Lung microvascular endothelial cell (primary cell): ENCODE measurements around the gene SPCS3. TPM values are rescaled to one million over a fixed set of nuclear protein-coding genes. Genes with fewer than 3 reads are reported as not detected.
A peak's percentile ranks its signal among the peaks of the same experiment; 100 is the strongest.
"Not testable (repeated sequence)": the region's sequence is repeated elsewhere in the genome, so short reads cannot be mapped to it uniquely, and the experiment has no call there.

Source experiments
- DNase-seq, 2 donors: peaks; one replicate each; pipeline versions ENCODE4 v3.0.0 to v3.0.0-alpha.2; 2010; ENCODE audit warnings: low read depth in 2 of 2
- total RNA-seq: library from RNA; depleted of rRNA; stranded (reverse); fragments of >200 nt; gene quantifications from 2 replicates; pipeline ENCODE4 v1.2.1, GENCODE V29; 2014

Gene SPCS3
- total RNA-seq, 1 donor from 2014 or later: 120 TPM

DNA sequence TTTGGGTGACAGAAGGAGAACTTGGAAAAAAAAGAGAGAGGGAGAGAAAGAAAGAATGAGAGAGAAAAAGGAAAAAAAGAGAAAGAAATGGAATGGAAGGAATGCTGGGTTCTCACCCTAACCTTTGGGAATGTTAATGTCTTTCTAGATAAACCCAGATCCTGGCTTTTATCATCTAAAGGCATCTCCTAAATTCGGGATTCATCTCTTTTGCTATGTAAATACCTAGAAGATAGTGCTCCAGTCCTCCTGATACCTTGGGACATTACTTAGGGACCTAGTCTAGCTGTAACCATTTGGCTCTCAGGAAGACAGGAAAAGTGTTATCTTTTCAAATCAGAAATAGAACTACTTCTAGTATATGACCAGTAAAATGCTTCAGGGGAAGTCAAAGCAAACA is 15.8 kb upstream of the SPCS3 start:
- DNase-seq: no peak

GRCh38 chr4:176306837-176307665 is 12.7 kb upstream of the SPCS3 start:
- no peak for DNase-seq

DNA sequence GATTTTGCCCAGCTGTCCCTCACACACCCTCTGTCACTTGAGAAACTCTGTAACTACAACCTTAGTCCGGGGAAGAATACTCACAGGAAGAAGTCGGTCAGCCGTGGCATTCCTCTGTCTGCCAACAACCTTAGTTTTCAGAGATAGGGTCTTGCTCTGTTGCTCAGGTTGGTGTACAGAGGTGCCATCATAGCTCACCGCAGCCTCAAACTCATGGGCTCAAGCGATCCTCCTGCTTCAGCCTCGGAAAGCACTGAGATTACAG is 12.2 kb upstream of the SPCS3 start:
- DNase-seq: no peak

DNA sequence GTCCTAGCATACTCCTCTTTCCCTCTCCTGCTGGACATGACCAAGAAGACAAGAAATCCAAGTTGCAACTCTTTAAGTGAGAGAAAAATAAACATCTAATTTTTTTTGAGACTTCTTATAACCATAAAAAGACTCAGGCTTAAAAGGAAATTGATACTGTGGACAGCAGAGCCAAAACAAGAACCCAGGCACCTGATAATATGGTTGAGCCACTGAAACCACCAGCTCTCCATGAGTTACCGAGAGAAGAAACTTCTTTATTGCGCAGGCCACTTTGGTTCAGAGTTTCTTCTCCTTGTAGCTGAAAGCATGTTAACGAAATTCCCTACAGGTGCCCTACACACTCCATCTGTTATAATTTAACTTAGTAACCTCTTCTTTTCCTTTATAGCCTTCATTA is 11.3 kb upstream of the SPCS3 start:
- no peak for DNase-seq

GRCh38 chr4:176309046-176309445 is 10.7 kb upstream of the SPCS3 start:
- DNase-seq: no peak

DNA sequence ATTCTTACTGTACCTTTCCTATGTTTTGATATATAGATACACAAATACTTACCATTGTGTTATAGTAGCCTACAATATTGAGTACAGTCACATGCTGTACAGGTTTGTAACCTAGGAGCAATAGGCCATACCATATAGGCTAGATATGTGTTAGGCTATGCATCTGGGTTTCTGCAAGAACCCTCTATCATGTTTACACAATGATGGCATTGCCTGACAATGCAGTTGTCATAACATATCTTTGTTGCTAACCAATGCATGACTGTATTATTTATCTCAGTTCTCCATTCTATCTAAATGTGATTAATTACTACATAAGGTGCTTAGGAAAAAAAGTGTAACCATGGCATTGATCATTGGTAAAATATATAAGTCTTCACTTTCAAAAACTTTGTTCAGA is 10.0 kb upstream of the SPCS3 start:
- DNase-seq: no peak

- no peak for DNase-seq
These were observed 6.0 kb upstream of the SPCS3 start for GRCh38 chr4:176313596-176314336.

DNA sequence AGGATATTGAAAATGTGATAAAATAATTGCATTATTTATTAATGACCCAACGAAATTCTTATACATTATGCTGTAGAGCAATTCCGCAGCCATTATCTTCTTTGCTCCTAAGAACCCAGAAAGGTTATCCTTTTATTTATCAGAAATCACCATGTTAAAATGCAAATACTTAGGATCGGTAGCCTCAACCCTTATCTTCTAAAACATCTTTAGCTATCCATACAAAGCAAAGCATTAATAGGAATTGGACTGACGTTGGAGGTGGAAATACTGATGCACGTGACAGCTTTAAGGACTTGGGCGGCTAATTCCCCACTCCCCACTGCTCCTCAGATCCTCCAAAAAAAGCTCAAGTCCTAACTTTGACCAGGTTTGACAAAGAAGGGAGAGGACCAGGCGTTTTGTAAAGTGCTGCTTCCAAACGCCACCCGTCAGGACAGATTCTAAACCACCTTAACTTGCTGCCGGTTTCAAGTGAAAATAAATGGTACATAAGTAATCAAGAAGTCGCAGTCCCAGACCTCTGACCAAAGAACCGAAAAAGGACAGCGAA is 539 bp upstream of the SPCS3 start:
- DNase-seq: peak; percentile 34 to 39

DNA sequence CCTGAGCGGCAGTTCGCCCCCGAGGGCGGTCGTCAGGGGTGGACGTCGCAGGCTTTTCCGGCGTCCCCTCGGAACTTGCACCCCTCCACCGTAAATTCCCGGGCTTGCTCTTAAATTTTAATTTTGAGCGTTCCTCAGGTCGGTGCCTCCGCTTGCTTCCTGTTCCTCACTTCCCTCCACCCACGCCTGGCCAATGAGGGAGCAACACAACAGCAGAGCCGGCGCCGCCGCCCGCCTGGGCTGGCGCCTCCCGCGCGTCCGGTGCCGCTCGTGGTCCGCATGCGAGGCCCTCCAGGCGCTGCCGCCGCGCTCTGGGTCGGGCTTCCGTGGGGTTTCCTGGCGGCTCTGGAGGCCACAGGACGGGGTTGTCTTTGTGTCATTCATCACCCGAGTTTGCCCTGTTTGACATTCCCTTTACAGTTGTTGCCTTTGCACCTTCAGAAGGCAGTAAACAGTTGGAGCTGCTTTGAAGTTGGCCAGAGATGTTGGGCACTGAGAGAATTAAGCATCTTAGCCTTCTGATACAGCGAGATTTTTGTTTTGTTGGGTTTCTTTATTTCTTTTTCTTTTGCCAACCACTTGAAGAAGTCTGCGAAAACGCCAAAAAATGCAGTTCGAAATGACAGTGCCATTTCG is 692 bp downstream of the SPCS3 start:
- peak; percentile 92 to 97 for DNase-seq

- DNase-seq: peak; percentile 28 to 49
These were observed 1.2 kb downstream of the SPCS3 start for GRCh38 chr4:176320976-176321361.

DNA sequence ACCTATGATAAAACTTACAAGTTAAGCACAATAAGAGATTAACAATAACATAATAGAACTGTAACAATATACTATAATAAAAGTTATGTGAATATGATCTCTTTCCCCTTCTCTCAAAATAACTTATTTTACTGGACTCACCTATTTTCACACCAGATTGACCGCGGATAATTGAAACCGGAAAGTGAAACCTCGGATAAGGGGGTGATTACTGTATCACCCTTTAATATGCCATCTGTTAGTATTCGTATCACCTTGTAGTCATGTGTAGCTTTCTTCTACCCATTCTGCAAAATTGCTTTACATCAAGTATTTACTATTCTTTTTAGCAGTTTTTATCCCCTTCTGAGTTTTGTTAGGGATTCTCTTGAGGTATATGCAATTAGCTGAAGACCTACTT is 1.8 kb downstream of the SPCS3 start:
- DNase-seq: peak in 1 of 2 donors; percentile 18

DNA sequence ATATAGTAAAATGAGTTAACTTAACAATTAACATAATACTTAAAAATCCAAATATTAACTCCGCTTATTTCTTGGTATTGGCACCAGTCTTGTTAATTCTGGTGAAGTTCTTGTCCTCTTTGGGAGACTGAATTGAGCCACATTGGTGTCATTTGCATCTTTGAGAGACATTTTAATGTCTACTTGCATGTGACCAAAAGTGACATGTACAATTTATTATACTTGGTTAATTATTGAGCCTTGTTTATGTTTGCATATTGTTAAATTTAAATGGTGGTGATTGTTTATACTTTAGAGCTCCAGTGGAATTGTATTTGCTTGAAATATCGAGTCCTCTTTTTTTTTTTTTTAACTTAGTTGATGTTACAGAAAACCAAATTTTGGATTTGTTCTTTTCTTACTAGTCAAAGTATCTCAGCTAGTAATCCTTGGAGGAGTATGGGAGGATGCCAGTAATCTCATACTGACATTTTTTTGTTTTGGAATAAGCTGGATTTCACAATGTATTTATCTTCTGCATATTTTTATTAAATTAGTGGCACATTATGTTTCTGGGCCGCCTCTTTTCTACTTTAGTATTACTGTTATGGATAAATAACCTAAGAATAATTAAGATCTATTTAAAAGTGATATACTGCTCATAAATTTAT is 3.9 kb downstream of the SPCS3 start:
- no peak for DNase-seq

DNA sequence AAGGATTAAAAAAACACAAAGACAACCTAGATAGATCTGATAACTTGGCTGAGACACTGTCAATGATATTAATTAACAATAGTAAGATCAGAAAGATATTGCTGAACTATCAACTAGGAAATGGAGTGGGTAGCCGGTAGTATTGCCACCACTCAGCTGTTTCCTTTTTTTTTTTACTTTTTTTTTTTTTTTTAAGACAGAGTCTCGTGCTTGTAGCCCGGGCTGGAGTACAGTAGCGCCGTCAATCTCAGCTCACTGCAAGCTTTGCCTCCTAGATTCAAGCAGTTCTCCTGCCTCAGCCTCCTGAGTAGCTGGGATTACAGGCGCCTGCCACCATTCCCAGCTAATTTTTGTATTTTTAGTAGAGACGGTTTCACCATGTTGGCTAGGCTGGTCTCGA is 5.1 kb downstream of the SPCS3 start:
- DNase-seq: not testable (repeated sequence)

DNA sequence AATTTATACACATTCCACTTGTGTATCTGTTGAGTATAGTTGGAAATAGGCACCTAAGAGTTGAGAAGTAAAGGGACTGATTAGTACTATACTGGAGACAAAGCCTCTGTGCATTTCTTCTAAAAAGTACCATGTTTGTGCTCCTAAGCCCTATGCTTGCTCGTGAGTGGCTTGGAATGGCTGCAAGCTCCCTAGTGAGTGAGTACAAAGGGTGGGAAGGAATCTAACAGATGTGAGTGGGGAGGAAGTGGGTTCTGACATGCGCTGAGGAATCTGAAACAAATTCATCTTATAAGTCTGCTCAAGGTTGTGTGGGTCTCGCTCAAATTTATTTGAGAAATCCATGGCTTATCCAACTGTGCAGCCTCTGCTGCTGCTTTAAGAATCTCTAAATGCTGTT is 13.3 kb downstream of the SPCS3 start:
- DNase-seq: no peak

GRCh38 chr4:176334066-176334465 is 14.3 kb downstream of the SPCS3 start:
- DNase-seq: no peak

GRCh38 chr4:176335421-176335820 is 15.7 kb downstream of the SPCS3 start:
- peak in 1 of 2 donors; percentile 34 for DNase-seq

DNA sequence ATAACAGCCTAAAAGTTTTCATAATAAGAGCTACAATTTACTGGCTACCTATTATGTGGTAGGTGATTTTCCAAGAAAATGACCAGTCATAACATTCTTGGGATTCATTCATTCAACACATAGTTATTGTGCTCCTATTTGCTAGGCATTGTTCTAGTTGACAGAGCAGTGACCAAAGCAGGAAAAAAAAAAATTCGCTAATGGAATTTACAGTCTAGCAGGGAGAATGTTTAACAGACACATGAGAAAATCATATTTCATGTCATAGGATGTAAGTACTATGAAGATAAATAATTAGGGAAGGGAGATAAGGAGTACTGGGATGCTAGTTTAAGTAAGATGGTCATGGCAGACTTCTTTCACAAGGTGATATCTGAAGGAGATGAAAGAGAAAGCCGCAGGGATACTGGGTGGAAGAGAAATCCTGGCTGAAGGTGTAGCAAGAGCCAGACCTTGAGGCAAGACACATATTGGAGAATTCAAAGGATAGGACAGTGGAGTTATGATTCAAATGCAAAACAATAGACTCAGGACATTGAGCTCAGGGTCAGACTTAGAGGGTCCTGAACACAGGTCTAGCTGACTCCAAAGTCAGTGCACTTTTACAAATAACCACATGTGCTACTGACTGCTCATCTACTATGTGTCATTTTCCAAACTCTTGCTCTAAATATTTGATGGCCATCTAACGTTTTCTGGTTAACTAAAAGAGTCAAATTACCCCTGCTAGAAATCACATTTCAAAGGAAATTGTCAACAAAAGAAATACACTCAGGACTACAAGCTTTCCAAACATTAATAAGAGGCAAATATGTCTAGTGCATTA is 20.4 kb downstream of the SPCS3 start:
- peak in 1 of 2 donors; percentile 61 for DNase-seq

GRCh38 chr4:176340871-176341685 is 21.3 kb downstream of the SPCS3 start:
- peak; percentile 61 to 82 for DNase-seq

DNA sequence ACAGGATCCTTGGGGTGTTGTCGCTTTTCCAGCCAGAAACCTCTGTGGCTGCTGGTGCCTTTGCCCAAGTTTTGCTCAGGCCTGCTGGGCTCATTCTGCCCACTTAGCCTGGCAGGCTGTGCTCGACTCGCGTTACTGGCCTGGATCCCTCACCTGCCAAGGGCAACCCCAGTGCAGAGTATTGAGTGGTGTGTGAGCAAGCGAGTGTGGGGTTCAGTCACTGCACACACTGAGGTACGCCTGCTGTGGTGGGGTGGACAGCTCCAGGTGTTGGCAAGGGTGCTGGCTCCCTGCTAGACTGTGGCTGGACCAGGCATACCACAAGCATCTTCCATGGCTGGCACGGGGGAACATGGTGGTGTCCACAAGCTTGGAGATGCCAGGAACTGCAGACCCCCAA is 22.6 kb downstream of the SPCS3 start:
- no peak for DNase-seq

DNA sequence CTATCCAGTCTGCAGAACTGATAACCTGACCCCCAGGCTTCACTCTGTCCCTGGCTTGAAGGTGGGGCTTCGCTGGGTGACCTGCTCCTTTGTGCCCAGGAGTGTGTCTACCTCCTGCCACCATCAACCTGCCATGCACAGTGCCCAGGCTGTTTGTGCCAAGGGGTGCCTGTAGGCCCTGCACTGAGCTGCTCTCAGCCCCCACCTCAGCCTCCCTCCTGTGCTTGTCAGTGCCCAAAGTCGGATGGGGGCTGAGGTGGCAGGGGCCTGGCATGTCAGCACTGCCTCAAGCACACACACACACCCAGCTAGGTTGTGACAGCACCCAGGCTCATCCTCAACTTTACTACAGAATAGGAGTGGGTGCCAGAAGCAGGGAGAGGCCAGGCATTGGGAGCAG is 23.5 kb downstream of the SPCS3 start:
- DNase-seq: no peak
